Adrenal gland (tissue), 5 donors: ENCODE results near the gene TICAM2.

ENCODE experiments used
- POLR2A ChIP-seq, 2 donors: fragments of 450-650 bp; IDR thresholded peaks; one replicate each; pipeline ENCODE4 v1.6.1; 2017; ENCODE audit warnings: antibody characterized with exemption in 2 of 2, mild to moderate bottlenecking in 2 of 2, moderate library complexity in 1 of 2
- TF ChIP-seq, protein P1 (sequence below), 6 experiments: fragments of 450-650 bp in 4 of 6; fragments of 200-600 bp in 2 of 6; sonication (generic) in 1 of 6; IDR thresholded peaks; 1 replicate in 5 of 6; 2 replicates in 1 of 6; pipeline versions ENCODE4 v1.5.1 to v1.8.0; 2016 to 2021; ENCODE audit warnings: antibody characterized with exemption in 6 of 6, mild to moderate bottlenecking in 2 of 6, moderate library complexity in 1 of 6
- donor health status: DM: no; HTN: no; CAD: no.

DNA sequence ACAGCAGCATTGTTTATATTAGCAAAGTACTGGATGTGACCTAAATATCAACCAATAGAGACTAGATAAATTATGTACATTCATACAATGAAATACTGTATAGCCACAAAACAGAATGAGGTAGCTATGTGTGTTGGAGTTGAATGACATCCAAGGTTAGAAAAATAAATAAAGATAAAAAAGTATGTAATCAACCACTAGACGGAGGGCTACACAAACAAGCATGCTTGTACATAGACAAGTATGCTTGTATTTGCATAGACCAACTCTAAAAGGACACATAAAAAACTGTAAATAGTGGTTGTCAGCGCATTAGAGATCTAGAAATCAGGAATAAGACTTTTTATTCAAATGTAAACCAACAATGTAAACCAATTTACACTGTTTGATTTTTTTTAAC is 60.7 kb downstream of the TICAM2 start:
- TF ChIP-seq, protein P1, sequence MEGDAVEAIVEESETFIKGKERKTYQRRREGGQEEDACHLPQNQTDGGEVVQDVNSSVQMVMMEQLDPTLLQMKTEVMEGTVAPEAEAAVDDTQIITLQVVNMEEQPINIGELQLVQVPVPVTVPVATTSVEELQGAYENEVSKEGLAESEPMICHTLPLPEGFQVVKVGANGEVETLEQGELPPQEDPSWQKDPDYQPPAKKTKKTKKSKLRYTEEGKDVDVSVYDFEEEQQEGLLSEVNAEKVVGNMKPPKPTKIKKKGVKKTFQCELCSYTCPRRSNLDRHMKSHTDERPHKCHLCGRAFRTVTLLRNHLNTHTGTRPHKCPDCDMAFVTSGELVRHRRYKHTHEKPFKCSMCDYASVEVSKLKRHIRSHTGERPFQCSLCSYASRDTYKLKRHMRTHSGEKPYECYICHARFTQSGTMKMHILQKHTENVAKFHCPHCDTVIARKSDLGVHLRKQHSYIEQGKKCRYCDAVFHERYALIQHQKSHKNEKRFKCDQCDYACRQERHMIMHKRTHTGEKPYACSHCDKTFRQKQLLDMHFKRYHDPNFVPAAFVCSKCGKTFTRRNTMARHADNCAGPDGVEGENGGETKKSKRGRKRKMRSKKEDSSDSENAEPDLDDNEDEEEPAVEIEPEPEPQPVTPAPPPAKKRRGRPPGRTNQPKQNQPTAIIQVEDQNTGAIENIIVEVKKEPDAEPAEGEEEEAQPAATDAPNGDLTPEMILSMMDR (IDR thresholded peaks at IDR 0.05), result no peak
- TF ChIP-seq POLR2A (IDR thresholded peaks at IDR 0.05), result no peak
